K562 (cell line): ENCODE data around the gene PITX2. TPM values are rescaled to one million over a fixed set of nuclear protein-coding genes. Genes with fewer than 3 reads are reported as not detected.

Experiments used
- ATAC-seq: fragments of 200-7000 bp; cut with Tn5 transposase; 3 replicates; pipeline ENCODE4 v1.9.1; 2020; ENCODE audit warnings: moderate library complexity
- BruUV-seq: library from RNA; stranded (reverse); fragments of 400-500 nt; replicated peaks from 2 replicates; lab custom pipeline; 2021; lab: Mats Ljungman, UMichigan
- CTCF ChIA-PET: fragments of 300-600 bp; formaldehyde crosslinking; extraction: SDS; loops from one replicate; lab custom pipeline; 2021; ENCODE audit warnings: low intra/inter-chr PET ratio; lab: Yijun Ruan, JAX
- POLR2A ChIA-PET: fragments of 300-600, 350-650 bp; sonication (Branson Sonifier 250); formaldehyde crosslinking; extraction: SDS; loops from one replicate; lab custom pipeline; 2021; ENCODE audit warnings: antibody characterized with exemption, inconsistent platforms; lab: Yijun Ruan, JAX
- DNase-seq, 4 experiments: peaks; one replicate each; pipeline versions ENCODE4 v3.0.0 to v3.0.0-alpha.2; 2011 to 2018; ENCODE audit warnings: low spot score in 3 of 4, mixed read lengths in 3 of 4; ENCODE audit errors: extremely low read depth in 1 of 4
- FAIRE-seq: peaks from 2 replicates; lab custom pipeline; 2011; peaks lifted over from hg19 to GRCh38; lab: Jason Lieb, UNC
- H2AFZ ChIP-seq: 2 replicates; pipeline ENCODE4 v1.6.0; 2011; ENCODE audit warnings: low read depth, low read length, control low read depth, inconsistent platforms
- H3K27ac ChIP-seq: fragments of 200-600 bp; 3 replicates; pipeline ENCODE4 v1.8.0; 2011; ENCODE audit warnings: low read depth, mild to moderate bottlenecking, control low read depth, inconsistent platforms, low read length, moderate library complexity, mixed read lengths; ENCODE audit errors: extremely low read depth
- H3K27me3 ChIP-seq, 2 experiments: fragments of 300-600 bp in 1 of 2; 2 replicates in 1 of 2; 3 replicates in 1 of 2; pipeline versions ENCODE4 v1.6.0 to v1.8.0; 2011; ENCODE audit warnings: inconsistent platforms in 2 of 2, low read length in 2 of 2, mild to moderate bottlenecking in 1 of 2, mixed read lengths in 1 of 2, moderate library complexity in 1 of 2; ENCODE audit not compliant: control insufficient read depth in 2 of 2, insufficient read depth in 2 of 2
- H3K36me3 ChIP-seq: fragments of 300-600 bp; 3 replicates; pipeline ENCODE4 v1.8.0; 2011; ENCODE audit warnings: mild to moderate bottlenecking, low read length, inconsistent platforms; ENCODE audit not compliant: control insufficient read depth, insufficient read depth
- H3K4me1 ChIP-seq, 2 experiments: fragments of 200-600 bp in 1 of 2; replicated peaks in 1 of 2; 2 replicates in 1 of 2; 3 replicates in 1 of 2; pipeline versions ENCODE4 v1.5.1 to v1.8.0; 2011; ENCODE audit warnings: inconsistent platforms in 2 of 2, low read length in 2 of 2, mild to moderate bottlenecking in 1 of 2, mixed read lengths in 1 of 2, moderate library complexity in 1 of 2; ENCODE audit not compliant: control insufficient read depth in 2 of 2, insufficient read depth in 2 of 2
- H3K4me2 ChIP-seq: 2 replicates; pipeline ENCODE4 v1.6.1; 2011; ENCODE audit warnings: low read length, control low read depth, inconsistent platforms, mixed read lengths; ENCODE audit not compliant: insufficient read depth
- H3K4me3 ChIP-seq: fragments of 200-600 bp; sonication (generic), shearing (Covaris generic); 2 replicates; pipeline ENCODE4 v1.5.1; 2016; ENCODE audit warnings: control low read depth, inconsistent platforms
- H3K79me2 ChIP-seq: fragments of 200-600 bp; 3 replicates; pipeline ENCODE4 v1.8.0; 2011; ENCODE audit warnings: low read length, inconsistent platforms; ENCODE audit not compliant: control insufficient read depth, insufficient read depth
- H3K9ac ChIP-seq, 2 experiments: 2 replicates each; pipeline versions ENCODE4 v1.6.0 to v1.6.1; 2011; ENCODE audit warnings: low read depth in 2 of 2, low read length in 2 of 2, control low read depth in 1 of 2, inconsistent platforms in 1 of 2, mild to moderate bottlenecking in 1 of 2, mixed read lengths in 1 of 2; ENCODE audit not compliant: insufficient read depth in 1 of 2
- H3K9me1 ChIP-seq: one replicate; pipeline ENCODE4 v1.6.0; 2011; ENCODE audit warnings: inconsistent platforms, mild to moderate bottlenecking, low read length, moderate library complexity; ENCODE audit not compliant: control insufficient read depth, insufficient read depth
- H3K9me3 ChIP-seq: replicated peaks from 2 replicates; pipeline ENCODE4 v1.5.1; 2011; ENCODE audit warnings: low read depth, low read length, inconsistent platforms; ENCODE audit not compliant: control insufficient read depth, insufficient read depth
- H4K20me1 ChIP-seq: replicated peaks from 2 replicates; pipeline ENCODE4 v1.6.1; 2011; ENCODE audit warnings: low read length, inconsistent platforms, mixed read lengths; ENCODE audit not compliant: control insufficient read depth, insufficient read depth
- BHLHE40 ChIP-seq: IDR thresholded peaks from 2 replicates; pipeline ENCODE4 v1.6.1; 2011; ENCODE audit warnings: low read length, improper control_type of control experiment
- BMI1 ChIP-seq: fragments of 150-350 bp; IDR thresholded peaks from 2 replicates; pipeline ENCODE4 v1.6.1; 2014; ENCODE audit warnings: low read length
- ELF4 ChIP-seq: fragments of 450-650 bp; formaldehyde crosslinking; IDR thresholded peaks from 2 replicates; pipeline ENCODE4 v1.4.0; 2022; ENCODE audit warnings: missing genetic modification characterization
- EP300 ChIP-seq: IDR thresholded peaks from 2 replicates; pipeline ENCODE4 v1.6.1; 2012; ENCODE audit warnings: low read length, improper control_type of control experiment
- KLF6 ChIP-seq: fragments of 250-450 bp; sonication (Bioruptor Pico); IDR thresholded peaks from 2 replicates; pipeline ENCODE4 v1.4.0; 2020; ENCODE audit warnings: mild to moderate bottlenecking, moderate library complexity, borderline replicate concordance
- MAFF ChIP-seq: IDR thresholded peaks from 2 replicates; pipeline ENCODE4 v1.6.1; 2012; ENCODE audit warnings: low read length, improper control_type of control experiment
- MAZ ChIP-seq, 2 experiments: fragments of 450-650 bp in 1 of 2; sonication (generic) in 1 of 2; formaldehyde crosslinking; IDR thresholded peaks in 1 of 2; conservative IDR thresholded peaks in 1 of 2; 2 replicates each; pipeline versions ENCODE4 v1.4.0 to v1.5.0; 2020; ENCODE audit warnings: mild to moderate bottlenecking in 1 of 2, missing genetic modification reagents in 1 of 2
- MCM7 ChIP-seq, 2 experiments: fragments of 450-650 bp; IDR thresholded peaks; 2 replicates each; pipeline ENCODE4 v1.6.1; 2016 to 2018
- MXI1 ChIP-seq: IDR thresholded peaks from 2 replicates; pipeline ENCODE4 v1.6.1; 2011; ENCODE audit warnings: low read depth, mild to moderate bottlenecking, improper control_type of control experiment, low read length
- NFIX ChIP-seq: fragments of 250-450 bp; sonication (Bioruptor Pico); IDR thresholded peaks from 2 replicates; pipeline ENCODE4 v1.4.0; 2020; ENCODE audit warnings: low read depth, mild to moderate bottlenecking, moderate library complexity
- NFXL1 ChIP-seq: fragments of 450-650 bp; formaldehyde crosslinking; IDR thresholded peaks from 2 replicates; pipeline ENCODE4 v1.4.0; 2021; ENCODE audit warnings: mild to moderate bottlenecking
- RHOXF2B ChIP-seq: fragments of 250-450 bp; sonication (Bioruptor Pico); conservative IDR thresholded peaks from 2 replicates; pipeline ENCODE4 v1.5.1; 2021
- SETDB1 ChIP-seq: IDR thresholded peaks from one replicate; pipeline ENCODE4 v1.6.1; 2012; ENCODE audit warnings: low read length, control low read depth, inconsistent platforms
- ZNF232 ChIP-seq: sonication (generic); formaldehyde crosslinking; IDR thresholded peaks from 2 replicates; pipeline ENCODE4 v1.8.0; 2022; ENCODE audit warnings: mild to moderate bottlenecking, missing genetic modification reagents
- WGBS: fragments of 100-300 bp; shearing (Covaris generic); methylation state at CpG from one replicate; pipeline ENCODE4 v1.1.6; 2016; ENCODE audit warnings: low coverage, mixed read lengths; ENCODE audit not compliant: insufficient coverage; ENCODE audit errors: missing lambda C conversion rate; 5-methylcytosine and 5-hydroxymethylcytosine counted together
- in situ Hi-C: fragments of 300-500 bp; cut with MboI; formaldehyde crosslinking; loops from 4 replicates; pipeline ENCODE4 v1.15.0; 2018; ENCODE audit warnings: inconsistent platforms, mixed read lengths
- intact Hi-C: fragments of 100-400 bp; cut with micrococcal nuclease; formaldehyde crosslinking; loops from 2 replicates; pipeline ENCODE4 v1.14.2; 2022
- polyA plus RNA-seq, 8 experiments: library from polyadenylated mRNA; depleted of rRNA in 4 of 8; stranded (reverse) in 5 of 8; unstranded in 3 of 8; fragments of >200 nt; fragmentation: Nextera tagmentation in 2 of 8; fragmentation: Illumina TruSeq in 1 of 8; extraction: Ambion mirVana in 2 of 8; extraction: Trizol in 1 of 8; gene quantifications; 2 replicates each; pipeline versions ENCODE4 v1.2.1 to v1.2.3, GENCODE V29; 2011 to 2014; ENCODE audit warnings: inconsistent platforms in 1 of 8, missing spikeins in 1 of 8
- total RNA-seq, 7 experiments: library from RNA; depleted of rRNA in 6 of 7; stranded (reverse); fragments of >200 nt in 6 of 7; fragmentation: Illumina TruSeq in 2 of 7; extraction: Trizol in 2 of 7; gene quantifications; 2 replicates each; pipeline versions ENCODE4 v1.2.1 to v1.2.3, GENCODE V29; 2011 to 2021; ENCODE audit warnings: low replicate concordance in 1 of 7
- TF ChIP-seq, protein P1 (sequence below): fragments of 450-650 bp; formaldehyde crosslinking; IDR thresholded peaks from 2 replicates; pipeline ENCODE4 v1.4.0; 2020; ENCODE audit warnings: mild to moderate bottlenecking
- TF ChIP-seq, protein P2 (sequence below): fragments of 250-450 bp; sonication (Bioruptor Pico); IDR thresholded peaks from 2 replicates; pipeline ENCODE4 v1.6.1; 2021; ENCODE audit warnings: mild to moderate bottlenecking
- TF ChIP-seq, protein P3 (sequence below): sonication (generic); formaldehyde crosslinking; IDR thresholded peaks from 2 replicates; pipeline ENCODE4 v1.8.1; 2023; ENCODE audit warnings: mild to moderate bottlenecking, missing genetic modification reagents
- TF ChIP-seq, protein P4 (sequence below): fragments of 250-450 bp; sonication (Bioruptor Pico); IDR thresholded peaks from 2 replicates; pipeline ENCODE4 v1.5.0; 2021

The PITX2 gene
- total and polyA plus RNA-seq, 9 of the 15 experiments (the other 6 are each of a cell fraction or from before 2014, with no cell fraction given): 0.08 TPM; not detected in 8

DNA sequence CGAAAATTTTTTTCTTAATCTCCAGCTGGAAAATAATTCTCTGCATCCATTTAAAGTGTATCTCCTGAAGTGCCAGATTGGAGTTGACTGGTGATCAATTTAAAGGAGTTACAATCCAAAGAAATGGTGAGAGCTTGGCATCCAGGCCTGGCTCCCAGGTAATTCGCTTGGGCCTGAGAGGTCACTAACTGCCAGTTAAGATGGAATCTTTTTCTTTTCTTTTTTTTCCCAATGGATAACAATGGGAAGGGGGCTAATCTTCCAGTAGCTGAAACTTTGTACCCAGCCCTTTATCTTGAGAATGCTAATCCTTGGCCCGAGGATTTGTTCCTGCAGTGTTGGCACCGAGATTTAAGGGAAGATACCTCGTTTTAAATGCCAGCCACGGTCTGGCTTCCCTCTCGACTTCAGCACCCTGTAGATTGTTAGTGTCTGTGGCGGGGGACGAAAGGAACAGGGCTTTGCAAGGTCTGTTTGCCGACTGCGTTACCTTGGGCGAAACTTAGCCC, 13.3 kb upstream of the PITX2 start (continued):
- TF ChIP-seq BMI1 (no peak), KLF6 (CRISPR knock-in tag) (no peak), BHLHE40 (no peak), MAFF (no peak)

DNA sequence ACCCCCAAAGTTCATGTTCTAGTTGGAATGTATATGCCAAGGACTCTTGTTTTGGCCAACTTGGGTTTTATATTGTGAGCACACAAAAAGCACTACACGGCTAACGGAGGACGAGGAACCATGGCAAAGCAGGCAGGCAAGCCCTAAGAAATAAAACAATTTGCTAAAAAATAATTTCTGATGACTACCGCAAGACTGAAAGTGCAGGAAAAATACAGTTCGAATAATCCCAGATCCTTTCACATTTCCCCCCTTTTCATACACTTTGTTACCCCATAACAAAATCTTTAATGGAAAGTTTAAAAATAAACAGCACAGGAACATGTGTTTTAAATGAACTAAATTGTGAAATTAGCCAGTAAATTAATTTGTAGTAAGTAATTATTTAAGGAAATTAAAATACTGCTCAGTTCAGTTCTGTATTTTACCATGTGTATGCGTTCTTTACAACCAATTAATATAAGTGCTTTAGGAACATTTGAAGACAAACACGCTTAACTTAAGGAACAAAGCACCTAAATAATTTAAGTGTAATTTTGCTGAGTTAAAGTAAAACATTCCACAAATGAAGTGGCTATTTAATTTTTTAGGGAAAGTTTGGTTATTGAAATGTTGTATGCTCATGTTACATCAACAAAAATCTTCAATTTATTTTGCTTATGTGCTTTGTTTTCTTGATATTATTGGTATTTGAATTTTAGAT, 12.4 kb upstream of the PITX2 start:
- Histone ChIP-seq H3K27ac (no peak overlapping the region), H3K9ac (no peak overlapping the region), H3K4me2 (no peak overlapping the region), H3K79me2 (no peaks in the 10 kb centered on the region), H3K36me3 (no peaks in the 10 kb centered on the region), H3K4me3 (no peak overlapping the region), H3K4me1 (peaks cover 0 to 21% of the 10 kb centered on the region in 2 experiments; a peak in 1 of 5 replicates), H3K9me1 (no peaks in the 10 kb centered on the region), H4K20me1 (no peaks in the 10 kb centered on the region; the same call in 1 of the 2 replicates), H2AFZ (no peak overlapping the region), H3K27me3 (peaks cover 44 to 58% of the 10 kb centered on the region in 2 experiments), H3K9me3 (no peaks in the 10 kb centered on the region)
- no peak for TF ChIP-seq MCM7 (IDR thresholded peaks at IDR 0.05)
- TF ChIP-seq, protein P1, sequence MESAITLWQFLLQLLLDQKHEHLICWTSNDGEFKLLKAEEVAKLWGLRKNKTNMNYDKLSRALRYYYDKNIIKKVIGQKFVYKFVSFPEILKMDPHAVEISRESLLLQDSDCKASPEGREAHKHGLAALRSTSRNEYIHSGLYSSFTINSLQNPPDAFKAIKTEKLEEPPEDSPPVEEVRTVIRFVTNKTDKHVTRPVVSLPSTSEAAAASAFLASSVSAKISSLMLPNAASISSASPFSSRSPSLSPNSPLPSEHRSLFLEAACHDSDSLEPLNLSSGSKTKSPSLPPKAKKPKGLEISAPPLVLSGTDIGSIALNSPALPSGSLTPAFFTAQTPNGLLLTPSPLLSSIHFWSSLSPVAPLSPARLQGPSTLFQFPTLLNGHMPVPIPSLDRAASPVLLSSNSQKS: no peak
- TF ChIP-seq, protein P2, sequence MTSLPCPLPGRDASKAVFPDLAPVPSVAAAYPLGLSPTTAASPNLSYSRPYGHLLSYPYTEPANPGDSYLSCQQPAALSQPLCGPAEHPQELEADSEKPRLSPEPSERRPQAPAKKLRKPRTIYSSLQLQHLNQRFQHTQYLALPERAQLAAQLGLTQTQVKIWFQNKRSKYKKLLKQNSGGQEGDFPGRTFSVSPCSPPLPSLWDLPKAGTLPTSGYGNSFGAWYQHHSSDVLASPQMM (CRISPR knock-in tag): no peak
- no peak for TF ChIP-seq MAZ (CRISPR knock-in tag; conservative IDR thresholded peaks at IDR 0.05 in 1 of 2, IDR thresholded peaks at IDR 0.05 in 1 of 2)
- TF ChIP-seq RHOXF2B (CRISPR knock-in tag): no peak
- TF ChIP-seq EP300: no peak
- no peak for TF ChIP-seq SETDB1
- no peak for TF ChIP-seq ZNF232
- TF ChIP-seq, protein P3, sequence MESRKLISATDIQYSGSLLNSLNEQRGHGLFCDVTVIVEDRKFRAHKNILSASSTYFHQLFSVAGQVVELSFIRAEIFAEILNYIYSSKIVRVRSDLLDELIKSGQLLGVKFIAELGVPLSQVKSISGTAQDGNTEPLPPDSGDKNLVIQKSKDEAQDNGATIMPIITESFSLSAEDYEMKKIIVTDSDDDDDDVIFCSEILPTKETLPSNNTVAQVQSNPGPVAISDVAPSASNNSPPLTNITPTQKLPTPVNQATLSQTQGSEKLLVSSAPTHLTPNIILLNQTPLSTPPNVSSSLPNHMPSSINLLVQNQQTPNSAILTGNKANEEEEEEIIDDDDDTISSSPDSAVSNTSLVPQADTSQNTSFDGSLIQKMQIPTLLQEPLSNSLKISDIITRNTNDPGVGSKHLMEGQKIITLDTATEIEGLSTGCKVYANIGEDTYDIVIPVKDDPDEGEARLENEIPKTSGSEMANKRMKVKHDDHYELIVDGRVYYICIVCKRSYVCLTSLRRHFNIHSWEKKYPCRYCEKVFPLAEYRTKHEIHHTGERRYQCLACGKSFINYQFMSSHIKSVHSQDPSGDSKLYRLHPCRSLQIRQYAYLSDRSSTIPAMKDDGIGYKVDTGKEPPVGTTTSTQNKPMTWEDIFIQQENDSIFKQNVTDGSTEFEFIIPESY (CRISPR knock-in tag): no peak
- TF ChIP-seq MXI1: no peak
- no peak for TF ChIP-seq ELF4 (CRISPR knock-in tag)
- TF ChIP-seq, protein P4, sequence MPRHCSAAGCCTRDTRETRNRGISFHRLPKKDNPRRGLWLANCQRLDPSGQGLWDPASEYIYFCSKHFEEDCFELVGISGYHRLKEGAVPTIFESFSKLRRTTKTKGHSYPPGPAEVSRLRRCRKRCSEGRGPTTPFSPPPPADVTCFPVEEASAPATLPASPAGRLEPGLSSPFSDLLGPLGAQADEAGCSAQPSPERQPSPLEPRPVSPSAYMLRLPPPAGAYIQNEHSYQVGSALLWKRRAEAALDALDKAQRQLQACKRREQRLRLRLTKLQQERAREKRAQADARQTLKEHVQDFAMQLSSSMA (CRISPR knock-in tag): no peak
- no peak for TF ChIP-seq NFXL1
- no peak for TF ChIP-seq NFIX (CRISPR knock-in tag)
- DNase-seq (no peak), FAIRE-seq (no peak), ATAC-seq (no peak)
- intact Hi-C loops: no loop called here
- POLR2A ChIA-PET: no interaction called here
- WGBS: 0% methylated on average over 7 of the region's 7 CpGs
- CTCF ChIA-PET: no interaction called here
- BruUV-seq: no TSS peak
- in situ Hi-C loops: no loop called here
